Neural progenitor cell (in vitro differentiated cells): ENCODE results near the gene RAET1G. TPM values are rescaled to one million over a fixed set of nuclear protein-coding genes. Genes with fewer than 3 reads are reported as not detected.
"Not testable (repeated sequence)": the region's sequence is repeated elsewhere in the genome, so short reads cannot be mapped to it uniquely, and the experiment has no call there.

ENCODE experiments used
- DNase-seq: peaks from one replicate; pipeline ENCODE4 v3.0.0-alpha.2; 2016; ENCODE audit warnings: low spot score
- H2AFZ ChIP-seq: fragments of 200-600 bp; sonication (generic); replicated peaks from 2 replicates; pipeline ENCODE4 v1.6.1; 2016; ENCODE audit warnings: antibody characterized with exemption
- H3F3A ChIP-seq: fragments of 200-600 bp; sonication (generic); 2 replicates; pipeline ENCODE4 v1.6.1; 2016; ENCODE audit warnings: antibody characterized with exemption, low read depth
- H3K27ac ChIP-seq: fragments of 200-600 bp; sonication (generic); 2 replicates; pipeline ENCODE4 v1.5.1; 2016; ENCODE audit warnings: mild to moderate bottlenecking
- H3K27me3 ChIP-seq: fragments of 200-600 bp; sonication (generic); 2 replicates; pipeline ENCODE4 v1.6.1; 2016; ENCODE audit warnings: mild to moderate bottlenecking, moderate library complexity
- H3K36me3 ChIP-seq: fragments of 200-600 bp; sonication (generic); 2 replicates; pipeline ENCODE4 v1.5.1; 2016
- H3K4me1 ChIP-seq: fragments of 200-600 bp; sonication (generic); 2 replicates; pipeline ENCODE4 v1.6.1; 2016; ENCODE audit warnings: mixed run types
- H3K4me2 ChIP-seq: fragments of 200-600 bp; sonication (generic); 2 replicates; pipeline ENCODE4 v1.6.1; 2016
- H3K4me3 ChIP-seq: fragments of 200-600 bp; sonication (generic); 2 replicates; pipeline ENCODE4 v1.5.1; 2016
- H3K79me2 ChIP-seq: fragments of 200-600 bp; sonication (generic); 2 replicates; pipeline ENCODE4 v1.6.1; 2016; ENCODE audit warnings: low read depth
- H3K9ac ChIP-seq: fragments of 200-600 bp; sonication (generic); 2 replicates; pipeline ENCODE4 v1.6.1; 2016
- H3K9me3 ChIP-seq: fragments of 200-600 bp; sonication (generic); 2 replicates; pipeline ENCODE4 v1.5.1; 2016; ENCODE audit warnings: low read depth
- H4K20me1 ChIP-seq: fragments of 200-600 bp; sonication (generic); 2 replicates; pipeline ENCODE4 v1.6.1; 2016; ENCODE audit warnings: low read depth
- H3K27ac Mint-ChIP-seq: 3 replicates; pipeline ENCODE4 v1.8.0; 2021; ENCODE audit warnings: mixed read lengths
- H3K27me3 Mint-ChIP-seq: 2 replicates; pipeline ENCODE4 v1.8.0; 2022; ENCODE audit warnings: low read depth, mild to moderate bottlenecking, inconsistent platforms, moderate library complexity, mixed read lengths; ENCODE audit not compliant: insufficient read depth
- H3K36me3 Mint-ChIP-seq: 3 replicates; pipeline ENCODE4 v1.8.0; 2021; ENCODE audit warnings: mixed read lengths
- H3K4me1 Mint-ChIP-seq: 3 replicates; pipeline ENCODE4 v1.8.0; 2021; ENCODE audit warnings: mixed read lengths
- H3K4me3 Mint-ChIP-seq: 3 replicates; pipeline ENCODE4 v1.8.0; 2021; ENCODE audit warnings: mild to moderate bottlenecking, moderate library complexity, mixed read lengths
- H3K9me3 Mint-ChIP-seq: 3 replicates; pipeline ENCODE4 v1.8.0; 2020; ENCODE audit warnings: mixed read lengths
- CTCF ChIP-seq: fragments of 200-600 bp; sonication (generic); IDR thresholded peaks from 2 replicates; pipeline ENCODE4 v1.5.1; 2017; ENCODE audit warnings: antibody characterized with exemption, mild to moderate bottlenecking
- EZH2 ChIP-seq: fragments of 200-600 bp; sonication (generic); IDR thresholded peaks from 2 replicates; pipeline ENCODE4 v1.6.1; 2017; ENCODE audit warnings: antibody characterized with exemption, mild to moderate bottlenecking, moderate library complexity
- EZH2phosphoT487 ChIP-seq: fragments of 200-600 bp; sonication (generic); IDR thresholded peaks from 2 replicates; pipeline ENCODE4 v1.6.1; 2017; ENCODE audit warnings: antibody characterized with exemption
- total RNA-seq: library from RNA; depleted of rRNA; stranded (reverse); fragments of >200 nt; gene quantifications from 2 replicates; pipeline ENCODE4 v1.2.3, GENCODE V29; 2015; ENCODE audit warnings: low replicate concordance

Gene RAET1G
- total RNA-seq, 1 donor from 2014 or later, result not detected

- peaks cover 100% of the 10 kb centered on the region for H3K27me3 ChIP-seq
- not testable (repeated sequence) for H3K4me3 ChIP-seq, H3K27ac ChIP-seq, DNase-seq, H3K4me2 ChIP-seq, H3K9me3 ChIP-seq, H3K9me3 Mint-ChIP-seq, H3K4me3 Mint-ChIP-seq, H3K9ac ChIP-seq, H3K79me2 ChIP-seq, H3K4me1 ChIP-seq, H3F3A ChIP-seq, H3K4me1 Mint-ChIP-seq, H3K36me3 Mint-ChIP-seq, H3K27ac Mint-ChIP-seq, H3K36me3 ChIP-seq, H2AFZ ChIP-seq
- H3K27me3 Mint-ChIP-seq, result peaks cover 66% of the 10 kb centered on the region
- TF ChIP-seq EZH2 (peak; percentile 19), EZH2phosphoT487 (peak; percentile 21)
- peaks cover 11% of the 10 kb centered on the region for H4K20me1 ChIP-seq
These were observed 32.9 kb upstream of the RAET1G start for GRCh38 chr6:149955654-149956317.

- not testable (repeated sequence) for H3K9me3 Mint-ChIP-seq, H3K27ac ChIP-seq, DNase-seq, H3K79me2 ChIP-seq, H3K36me3 Mint-ChIP-seq, H3K27ac Mint-ChIP-seq, H3K4me1 ChIP-seq, H3K4me1 Mint-ChIP-seq, H3K4me2 ChIP-seq, H2AFZ ChIP-seq, H3F3A ChIP-seq, H3K4me3 ChIP-seq, H3K36me3 ChIP-seq, H3K9ac ChIP-seq, H3K9me3 ChIP-seq, H3K4me3 Mint-ChIP-seq
- H4K20me1 ChIP-seq, result peaks cover 11% of the 10 kb centered on the region
- TF ChIP-seq EZH2 (peak; percentile 84), EZH2phosphoT487 (peak; percentile 66)
- peaks cover 66% of the 10 kb centered on the region for H3K27me3 Mint-ChIP-seq
- peaks cover 100% of the 10 kb centered on the region for H3K27me3 ChIP-seq
These were observed 32.2 kb upstream of the RAET1G start for GRCh38 chr6:149954984-149955653.

- not testable (repeated sequence) for H3K36me3 Mint-ChIP-seq, H3F3A ChIP-seq, H3K9me3 ChIP-seq, H3K79me2 ChIP-seq, H3K4me1 ChIP-seq, H3K9me3 Mint-ChIP-seq, H3K9ac ChIP-seq, H3K4me1 Mint-ChIP-seq, H3K4me2 ChIP-seq, H3K36me3 ChIP-seq, H3K4me3 Mint-ChIP-seq, H2AFZ ChIP-seq, H3K4me3 ChIP-seq, H3K27ac Mint-ChIP-seq, DNase-seq, H3K27ac ChIP-seq
- peaks cover 100% of the 10 kb centered on the region for H3K27me3 ChIP-seq
- H3K27me3 Mint-ChIP-seq, result peaks cover 72% of the 10 kb centered on the region
- H4K20me1 ChIP-seq, result peaks cover 11% of the 10 kb centered on the region
- TF ChIP-seq EZH2 (peak; percentile 65), EZH2phosphoT487 (peak; percentile 38)
These were observed 31.5 kb upstream of the RAET1G start for GRCh38 chr6:149954328-149954983.

- H3K4me3 Mint-ChIP-seq, H3K36me3 Mint-ChIP-seq, H2AFZ ChIP-seq, H3K36me3 ChIP-seq, H3K4me3 ChIP-seq, H3K4me1 ChIP-seq, DNase-seq, H3K9me3 ChIP-seq, H3K79me2 ChIP-seq, H3K4me1 Mint-ChIP-seq, H3K9ac ChIP-seq, H3F3A ChIP-seq, H3K4me2 ChIP-seq, H3K27ac Mint-ChIP-seq, H3K27ac ChIP-seq, H3K9me3 Mint-ChIP-seq: not testable (repeated sequence)
- peak; percentile 16 for TF ChIP-seq CTCF
- TF ChIP-seq EZH2phosphoT487, result peak; percentile 73
- Histone ChIP-seq H4K20me1 (peaks cover 11% of the 10 kb centered on the region), H3K27me3 (peaks cover 100% of the 10 kb centered on the region)
- H3K27me3 Mint-ChIP-seq, result peaks cover 69% of the 10 kb centered on the region
These were observed 31.0 kb upstream of the RAET1G start for GRCh38 chr6:149953934-149954327.

- H3K4me1 ChIP-seq, DNase-seq, H3K9me3 Mint-ChIP-seq, H3K4me3 ChIP-seq, H3K27ac Mint-ChIP-seq, H3K4me3 Mint-ChIP-seq, H3K4me1 Mint-ChIP-seq, H3K27ac ChIP-seq, H2AFZ ChIP-seq, H3K36me3 Mint-ChIP-seq, H3K4me2 ChIP-seq, H3K36me3 ChIP-seq, H3K9me3 ChIP-seq, H3F3A ChIP-seq, H3K9ac ChIP-seq, H3K79me2 ChIP-seq: not testable (repeated sequence)
- H3K27me3 ChIP-seq, result peaks cover 100% of the 10 kb centered on the region
- peaks cover 70% of the 10 kb centered on the region for H3K27me3 Mint-ChIP-seq
- peaks cover 11% of the 10 kb centered on the region for H4K20me1 ChIP-seq
These were observed 30.5 kb upstream of the RAET1G start for GRCh38 chr6:149953390-149953789.
